ENCODE measurements around the gene POLG2. TPM values are rescaled to one million over a fixed set of nuclear protein-coding genes. Genes with fewer than 3 reads are reported as not detected.

POLG2 gene
- polyA plus RNA-seq, 1 donor (not counting 4 experiments of a cell fraction or from before 2014, with no cell fraction given), result 14.0 TPM

- H4K20me1 ChIP-seq (ENCODE audit: control insufficient read depth, extremely low read depth, insufficient read depth, low read length), result no peaks in the 10 kb centered on the region
- H3K9ac ChIP-seq (ENCODE audit: control insufficient read depth, extremely low read depth, insufficient read depth, low read length), result no peak overlapping the region
- no peak for TF ChIP-seq EZH2 (IDR thresholded peaks at IDR 0.05; ENCODE audit: low read length)
- TF ChIP-seq CTCF (optimal IDR thresholded peaks at IDR 0.05 in 1 of 3, IDR thresholded peaks at IDR 0.05 in 1 of 3, conservative IDR thresholded peaks at IDR 0.05 in 1 of 3; ENCODE audit: extremely low read depth in 1 of 3, insufficient read depth in 2 of 3, low read length in 3 of 3), result no peak
- FAIRE-seq (no peak), DNase-seq (ENCODE audit: low read depth, low spot score) (no peak)
- H3K36me3 ChIP-seq (ENCODE audit: control insufficient read depth in 2 of 2, extremely low read depth in 1 of 2, insufficient read depth in 2 of 2, low read length in 2 of 2), result no peaks in the 10 kb centered on the region
- no peaks in the 10 kb centered on the region for H3K4me1 ChIP-seq (ENCODE audit: control insufficient read depth, extremely low read depth, insufficient read depth, low read length)
- no peak overlapping the region for H2AFZ ChIP-seq (ENCODE audit: control insufficient read depth, low read length)
- dilution Hi-C loops (cut with MboI; ENCODE audit: extremely low pct_ligation_motif_present, low sequenced_read_pairs), result no loop called here
- no peaks in the 10 kb centered on the region for H3K9me1 ChIP-seq (ENCODE audit: control insufficient read depth, extremely low read depth, insufficient read depth, low read length)
- H3K79me2 ChIP-seq (ENCODE audit: control insufficient read depth, insufficient read depth, low read length), result no peaks in the 10 kb centered on the region
- H3K9me3 ChIP-seq (ENCODE audit: control insufficient read depth, low read depth, low read length), result no peaks in the 10 kb centered on the region
- no peak overlapping the region for H3K27ac ChIP-seq (ENCODE audit: control insufficient read depth, insufficient read depth, low read length)
- H3K4me3 ChIP-seq (ENCODE audit: control insufficient read depth in 2 of 3, extremely low read depth in 1 of 3, insufficient read depth in 2 of 3, low read depth in 1 of 3, low read length in 3 of 3), result no peak overlapping the region
- H3K27me3 ChIP-seq (ENCODE audit: control insufficient read depth, extremely low read depth, insufficient read depth, low read length), result peaks cover 6% of the 10 kb centered on the region
- no peak overlapping the region for H3K4me2 ChIP-seq (ENCODE audit: control insufficient read depth, extremely low read depth, insufficient read depth, low read depth, low read length)
Measured at GRCh38 chr17:64466019-64466735, 30.7 kb downstream of the POLG2 start.

- H3K79me2 ChIP-seq (ENCODE audit: control insufficient read depth, insufficient read depth, low read length), result no peaks in the 10 kb centered on the region
- H3K9ac ChIP-seq (ENCODE audit: control insufficient read depth, extremely low read depth, insufficient read depth, low read length), result no peak overlapping the region
- H4K20me1 ChIP-seq (ENCODE audit: control insufficient read depth, extremely low read depth, insufficient read depth, low read length), result no peaks in the 10 kb centered on the region
- H3K9me1 ChIP-seq (ENCODE audit: control insufficient read depth, extremely low read depth, insufficient read depth, low read length), result no peaks in the 10 kb centered on the region
- no peak overlapping the region for H3K4me2 ChIP-seq (ENCODE audit: control insufficient read depth, extremely low read depth, insufficient read depth, low read depth, low read length)
- H3K4me3 ChIP-seq (ENCODE audit: control insufficient read depth in 2 of 3, extremely low read depth in 1 of 3, insufficient read depth in 2 of 3, low read depth in 1 of 3, low read length in 3 of 3), result no peak overlapping the region
- DNase-seq (ENCODE audit: low read depth, low spot score), result no peak
- no peak overlapping the region for H3K27ac ChIP-seq (ENCODE audit: control insufficient read depth, insufficient read depth, low read length)
- H3K9me3 ChIP-seq (ENCODE audit: control insufficient read depth, low read depth, low read length), result no peaks in the 10 kb centered on the region
- peaks cover 6% of the 10 kb centered on the region for H3K27me3 ChIP-seq (ENCODE audit: control insufficient read depth, extremely low read depth, insufficient read depth, low read length)
- H3K36me3 ChIP-seq (ENCODE audit: control insufficient read depth in 2 of 2, extremely low read depth in 1 of 2, insufficient read depth in 2 of 2, low read length in 2 of 2), result no peaks in the 10 kb centered on the region
- FAIRE-seq, result no peak
- no peaks in the 10 kb centered on the region for H3K4me1 ChIP-seq (ENCODE audit: control insufficient read depth, extremely low read depth, insufficient read depth, low read length)
- TF ChIP-seq CTCF (optimal IDR thresholded peaks at IDR 0.05 in 1 of 3, IDR thresholded peaks at IDR 0.05 in 1 of 3, conservative IDR thresholded peaks at IDR 0.05 in 1 of 3; ENCODE audit: extremely low read depth in 1 of 3, insufficient read depth in 2 of 3, low read length in 3 of 3), result no peak
- no peak for TF ChIP-seq EZH2 (IDR thresholded peaks at IDR 0.05; ENCODE audit: low read length)
- dilution Hi-C loops (cut with MboI; ENCODE audit: extremely low pct_ligation_motif_present, low sequenced_read_pairs), result no loop called here
- H2AFZ ChIP-seq (ENCODE audit: control insufficient read depth, low read length), result no peak overlapping the region
Measured at GRCh38 chr17:64461788-64462187, 35.1 kb downstream of the POLG2 start.

Data from keratinocyte (primary cell).